ENCODE measurements around the gene SPAG16.
"Not testable (repeated sequence)": the region's sequence is repeated elsewhere in the genome, so short reads cannot be mapped to it uniquely, and the experiment has no call there.

The SPAG16 gene

GRCh38 chr2:213271947-213272346 lies 12.3 kb upstream of the SPAG16 start:
- TF ChIP-seq CTCF (IDR thresholded peaks at IDR 0.05; ENCODE audit: low read depth, low read length) = no peak
- no peak for DNase-seq (ENCODE audit: extremely low read depth, low read depth)

GRCh38 chr2:213274143-213274542 lies 10.1 kb upstream of the SPAG16 start:
- TF ChIP-seq CTCF (IDR thresholded peaks at IDR 0.05; ENCODE audit: low read depth, low read length) = no peak
- no peak for DNase-seq (ENCODE audit: extremely low read depth, low read depth)

GRCh38 chr2:213275265-213275664 lies 9.0 kb upstream of the SPAG16 start:
- no peak for DNase-seq (ENCODE audit: extremely low read depth, low read depth)
- no peak for TF ChIP-seq CTCF (IDR thresholded peaks at IDR 0.05; ENCODE audit: low read depth, low read length)

- DNase-seq (ENCODE audit: extremely low read depth, low read depth) = not testable (repeated sequence)
These were observed 7.1 kb upstream of the SPAG16 start for GRCh38 chr2:213277134-213277533.

GRCh38 chr2:213279116-213279620 lies 5.1 kb upstream of the SPAG16 start:
- no peak for DNase-seq (ENCODE audit: extremely low read depth, low read depth)
- no peak for TF ChIP-seq CTCF (IDR thresholded peaks at IDR 0.05; ENCODE audit: low read depth, low read length)

GRCh38 chr2:213279971-213280370 lies 4.3 kb upstream of the SPAG16 start:
- no peak for TF ChIP-seq CTCF (IDR thresholded peaks at IDR 0.05; ENCODE audit: low read depth, low read length)
- peak; percentile 38 for DNase-seq (ENCODE audit: extremely low read depth, low read depth)

- no peak for TF ChIP-seq CTCF (IDR thresholded peaks at IDR 0.05; ENCODE audit: low read depth, low read length)
- peak; percentile 53 for DNase-seq (ENCODE audit: extremely low read depth, low read depth)
These were observed 3.1 kb upstream of the SPAG16 start for GRCh38 chr2:213281156-213281555.

GRCh38 chr2:213285404-213285803 lies 1.1 kb downstream of the SPAG16 start:
- TF ChIP-seq CTCF (IDR thresholded peaks at IDR 0.05; ENCODE audit: low read depth, low read length) = no peak
- no peak for DNase-seq (ENCODE audit: extremely low read depth, low read depth)

All from AG09319 (cell line).